HUES48 (cell line): Measurements from ENCODE around the gene ZNF426.

Experiments used
- H3K27ac ChIP-seq: one replicate; pipeline ENCODE4 v1.7.0; 2013; ENCODE audit warnings: low read depth, low read length, inconsistent platforms
- H3K27me3 ChIP-seq: 2 replicates; pipeline ENCODE4 v1.6.1; 2013; ENCODE audit warnings: mild to moderate bottlenecking, low read length; ENCODE audit not compliant: control insufficient read depth, insufficient read depth
- H3K36me3 ChIP-seq: 2 replicates; pipeline ENCODE4 v1.6.1; 2013; ENCODE audit warnings: low read length; ENCODE audit not compliant: control insufficient read depth, insufficient read depth
- H3K4me1 ChIP-seq: 2 replicates; pipeline ENCODE4 v1.6.1; 2013; ENCODE audit warnings: mild to moderate bottlenecking, low read length; ENCODE audit not compliant: control insufficient read depth, insufficient read depth
- H3K4me3 ChIP-seq: 2 replicates; pipeline ENCODE4 v1.5.1; 2013; ENCODE audit warnings: mild to moderate bottlenecking, low read depth, low read length
- H3K9ac ChIP-seq: 2 replicates; pipeline ENCODE4 v1.6.1; 2013; ENCODE audit warnings: mild to moderate bottlenecking, low read depth, low read length, moderate library complexity
- H3K9me3 ChIP-seq: 2 replicates; pipeline ENCODE4 v1.6.1; 2013; ENCODE audit warnings: low read length; ENCODE audit not compliant: control insufficient read depth, insufficient read depth

The ZNF426 gene

GRCh38 chr19:9494096-9494495, 44.3 kb downstream of the ZNF426 start:
- no peak overlapping the region for H3K27ac ChIP-seq
- H3K9me3 ChIP-seq, result peaks cover 76% of the 10 kb centered on the region
- no peaks in the 10 kb centered on the region for H3K27me3 ChIP-seq
- H3K4me1 ChIP-seq, result no peaks in the 10 kb centered on the region
- H3K4me3 ChIP-seq, result no peak overlapping the region
- H3K36me3 ChIP-seq, result no peaks in the 10 kb centered on the region; the same call in 1 of the 2 replicates
- no peak overlapping the region for H3K9ac ChIP-seq

DNA sequence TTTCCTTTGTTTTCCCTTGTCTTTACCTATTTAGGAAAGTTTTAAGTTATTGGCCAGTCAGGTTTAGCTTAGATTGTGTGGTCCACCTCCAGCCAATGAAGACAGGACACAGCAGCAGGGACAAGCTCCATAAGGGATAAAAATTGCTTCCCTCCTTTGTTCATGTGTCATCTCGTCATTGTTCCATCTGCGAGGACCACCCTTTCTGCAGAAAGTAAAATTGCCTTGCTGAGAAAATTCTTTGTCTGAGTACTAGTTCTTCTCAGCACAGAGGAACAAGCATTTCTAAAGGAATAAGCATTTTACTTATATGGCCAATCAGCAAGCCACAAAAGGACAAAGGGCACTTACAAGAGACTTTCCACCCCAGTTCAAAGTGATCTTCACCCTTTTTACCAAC, 51.4 kb downstream of the ZNF426 start:
- Histone ChIP-seq H3K9ac (no peak overlapping the region), H3K27me3 (no peaks in the 10 kb centered on the region), H3K4me1 (no peaks in the 10 kb centered on the region), H3K4me3 (no peak overlapping the region), H3K9me3 (peaks cover 64% of the 10 kb centered on the region), H3K27ac (no peak overlapping the region), H3K36me3 (peaks cover 8% of the 10 kb centered on the region; the same call in 1 of the 2 replicates)

DNA sequence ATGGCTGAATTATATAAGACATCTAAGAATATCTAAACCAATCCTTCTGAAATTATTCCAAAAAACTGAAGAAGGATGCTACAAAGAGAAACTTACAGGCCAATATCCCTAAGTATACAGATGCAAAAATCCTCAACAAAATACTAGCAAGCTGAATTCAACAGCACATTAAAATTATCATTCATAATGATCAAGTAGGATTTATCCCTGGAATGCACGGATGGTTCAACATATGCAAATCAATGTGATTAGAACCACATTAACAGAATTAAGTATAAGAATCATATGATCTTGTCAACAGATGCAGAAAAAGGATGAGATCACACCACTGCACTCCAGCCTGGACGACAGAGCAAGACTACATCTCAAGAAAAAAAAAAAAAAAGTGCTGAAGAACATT, 53.3 kb downstream of the ZNF426 start:
- Histone ChIP-seq H3K27ac (no peak overlapping the region), H3K4me1 (no peaks in the 10 kb centered on the region), H3K9ac (no peak overlapping the region), H3K9me3 (peaks cover 63% of the 10 kb centered on the region), H3K36me3 (peaks cover 8% of the 10 kb centered on the region; the same call in 1 of the 2 replicates), H3K4me3 (no peak overlapping the region), H3K27me3 (no peaks in the 10 kb centered on the region)

GRCh38 chr19:9474975-9475374, 63.5 kb downstream of the ZNF426 start:
- Histone ChIP-seq H3K9ac (no peak overlapping the region), H3K4me3 (no peak overlapping the region), H3K36me3 (peaks cover 37% of the 10 kb centered on the region), H3K27ac (no peak overlapping the region), H3K27me3 (no peaks in the 10 kb centered on the region), H3K4me1 (no peaks in the 10 kb centered on the region), H3K9me3 (peaks cover 97% of the 10 kb centered on the region)
